B cell (primary cell): ENCODE measurements around the gene HTN1. TPM values are rescaled to one million over a fixed set of nuclear protein-coding genes. Genes with fewer than 3 reads are reported as not detected.
"Not testable (repeated sequence)": the region's sequence is repeated elsewhere in the genome, so short reads cannot be mapped to it uniquely, and the experiment has no call there.

Experiments used
- ATAC-seq: fragments of 200-7000 bp; cut with Tn5 transposase; one replicate; pipeline ENCODE4 v1.10.0; 2021; ENCODE audit warnings: low read depth, mild to moderate bottlenecking, moderate number of reproducible peaks, moderate library complexity
- CTCF ChIA-PET: fragments of 350-600 bp; sonication (Branson Sonifier 250); formaldehyde crosslinking; loops from one replicate; lab custom pipeline; 2021; ENCODE audit warnings: antibody characterized with exemption, inconsistent platforms; lab: Charles Lee
- POLR2A ChIA-PET: fragments of 350-600 bp; sonication (Branson Sonifier 250); formaldehyde crosslinking; loops from one replicate; lab custom pipeline; 2021; ENCODE audit warnings: antibody characterized with exemption; lab: Charles Lee
- DNase-seq: peaks from one replicate; pipeline ENCODE4 v3.0.0; 2013
- H2AFZ ChIP-seq: 2 replicates; pipeline ENCODE4 v1.6.1; 2012; ENCODE audit warnings: mild to moderate bottlenecking, low read depth, low read length; ENCODE audit not compliant: insufficient read depth, poor library complexity, severe bottlenecking
- H3K27ac ChIP-seq, 2 donors: 1 replicate in 1 of 2; 2 replicates in 1 of 2; pipeline ENCODE4 v1.5.1; 2012 to 2013; ENCODE audit warnings: low read length in 2 of 2, mild to moderate bottlenecking in 2 of 2, moderate library complexity in 1 of 2
- H3K27me3 ChIP-seq, 4 experiments: fragments of 200-600 bp in 1 of 4; sonication (generic) in 1 of 4; replicated peaks in 1 of 4; 1 replicate in 2 of 4; 2 replicates in 2 of 4; pipeline versions ENCODE4 v1.6.1 to v1.7.0; 2013 to 2016; ENCODE audit warnings: low read length in 3 of 4, mild to moderate bottlenecking in 2 of 4, mixed read lengths in 1 of 4, moderate library complexity in 1 of 4; ENCODE audit not compliant: insufficient read depth in 4 of 4, control insufficient read depth in 3 of 4; ENCODE audit errors: control extremely low read depth in 1 of 4
- H3K36me3 ChIP-seq, 2 experiments: replicated peaks in 1 of 2; 1 replicate in 1 of 2; 2 replicates in 1 of 2; pipeline versions ENCODE4 v1.6.1 to v1.7.1; 2013; ENCODE audit warnings: low read length in 1 of 2; ENCODE audit not compliant: insufficient read depth in 2 of 2, control insufficient read depth in 1 of 2; ENCODE audit errors: control extremely low read depth in 1 of 2, extremely low read depth in 1 of 2
- H3K4me1 ChIP-seq, 2 donors: fragments of 200-600 bp in 1 of 2; sonication (generic) in 1 of 2; 1 replicate in 1 of 2; 2 replicates in 1 of 2; pipeline versions ENCODE4 v1.5.1 to v1.6.1; 2013 to 2017; ENCODE audit warnings: low read length in 2 of 2; ENCODE audit not compliant: control insufficient read depth in 2 of 2, insufficient read depth in 2 of 2
- H3K4me2 ChIP-seq: replicated peaks from 2 replicates; pipeline ENCODE3; 2012; ENCODE audit warnings: mild to moderate bottlenecking, low read depth, low read length; ENCODE audit not compliant: poor library complexity, severe bottlenecking
- H3K4me3 ChIP-seq, 5 experiments: fragments of 200-600 bp in 1 of 5; sonication (generic) in 1 of 5; 1 replicate in 3 of 5; 2 replicates in 2 of 5; pipeline versions ENCODE4 v1.5.1 to v1.7.0; 2011 to 2016; ENCODE audit warnings: low read length in 4 of 5, mild to moderate bottlenecking in 4 of 5, low read depth in 2 of 5, control low read depth in 1 of 5, moderate library complexity in 1 of 5; ENCODE audit not compliant: insufficient read depth in 1 of 5; ENCODE audit errors: control extremely low read depth in 1 of 5, extremely low read depth in 1 of 5
- H3K79me2 ChIP-seq: fragments of 200-600 bp; sonication (generic); one replicate; pipeline ENCODE4 v1.6.0; 2016; ENCODE audit warnings: low read length; ENCODE audit not compliant: control insufficient read depth, insufficient read depth
- H3K9ac ChIP-seq: fragments of 200-600 bp; sonication (generic); 2 replicates; pipeline ENCODE4 v1.6.1; 2017; ENCODE audit warnings: mild to moderate bottlenecking, low read length, moderate library complexity
- H3K9me3 ChIP-seq, 3 donors: one replicate each; pipeline versions ENCODE4 v1.6.1 to v1.7.1; 2013; ENCODE audit warnings: low read length in 2 of 3; ENCODE audit not compliant: control insufficient read depth in 2 of 3, insufficient read depth in 1 of 3; ENCODE audit errors: control extremely low read depth in 1 of 3
- H4K20me1 ChIP-seq: 2 replicates; pipeline ENCODE4 v1.6.0; 2012; ENCODE audit warnings: mild to moderate bottlenecking, low read length; ENCODE audit not compliant: insufficient read depth, control insufficient read depth, poor library complexity, severe bottlenecking
- H3K27ac Mint-ChIP-seq: one replicate; pipeline ENCODE4 v1.8.0; 2021; ENCODE audit warnings: mixed read lengths
- H3K27me3 Mint-ChIP-seq: one replicate; pipeline ENCODE4 v1.8.0; 2021; ENCODE audit warnings: mixed read lengths
- H3K4me1 Mint-ChIP-seq: one replicate; pipeline ENCODE4 v1.8.0; 2021; ENCODE audit warnings: mixed read lengths
- H3K4me3 Mint-ChIP-seq: one replicate; pipeline ENCODE4 v1.8.0; 2021; ENCODE audit warnings: mixed read lengths
- H3K9me3 Mint-ChIP-seq: one replicate; pipeline ENCODE4 v1.8.0; 2022; ENCODE audit warnings: mixed read lengths; ENCODE audit not compliant: insufficient read depth
- EZH2 ChIP-seq: IDR thresholded peaks from 2 replicates; pipeline ENCODE4 v1.6.1; 2012; ENCODE audit warnings: borderline replicate concordance, low read depth, mild to moderate bottlenecking, moderate library complexity, low read length; ENCODE audit not compliant: insufficient read depth, poor library complexity, severe bottlenecking
- WGBS: methylation state at CpG from one replicate; pipeline ENCODE4 v1.1.5; 2013; ENCODE audit warnings: missing lambda C conversion rate; ENCODE audit not compliant: insufficient coverage; 5-methylcytosine and 5-hydroxymethylcytosine counted together
- intact Hi-C: fragments of 100-400 bp; cut with micrococcal nuclease; formaldehyde crosslinking; loops from one replicate; pipeline ENCODE4 v1.10.0; 2022
- polyA plus RNA-seq: library from polyadenylated mRNA; depleted of rRNA; stranded (reverse); fragments of >200 nt; gene quantifications from 2 replicates; pipeline ENCODE4 v1.2.3, GENCODE V29; 2012
- total RNA-seq, 2 donors: library from RNA; stranded (reverse); fragments of 120-200 nt in 1 of 2; gene quantifications; 1 replicate in 1 of 2; 2 replicates in 1 of 2; pipeline versions ENCODE4 v1.2.3 to v1.2.4, GENCODE V29; 2013 to 2022
- TF ChIP-seq, protein P1 (sequence below): fragments of 200-600 bp; IDR thresholded peaks from one replicate; pipeline ENCODE4 v1.8.0; 2022; ENCODE audit warnings: antibody characterized with exemption, mild to moderate bottlenecking

The HTN1 gene
- total and polyA plus RNA-seq, 2 donors (not counting 1 experiment from before 2014, with no cell fraction given), result not detected

- Histone ChIP-seq H3K27me3 (no peaks in the 10 kb centered on the region), H3K27ac (no peak overlapping the region), H3K9ac (no peak overlapping the region), H3K4me3 (no peak overlapping the region), H3K4me1 (no peaks in the 10 kb centered on the region), H3K4me2 (no peak overlapping the region), H2AFZ (no peak overlapping the region), H3K36me3 (no peaks in the 10 kb centered on the region), H4K20me1 (no peaks in the 10 kb centered on the region), H3K79me2 (no peaks in the 10 kb centered on the region), H3K9me3 (no peaks in the 10 kb centered on the region)
- Mint-ChIP-seq H3K9me3 (no peaks in the 10 kb centered on the region), H3K4me1 (no peaks in the 10 kb centered on the region), H3K27me3 (no peaks in the 10 kb centered on the region), H3K27ac (no peak overlapping the region), H3K4me3 (no peak overlapping the region)
- ATAC-seq, result no peak
- ChIA-PET CTCF (no interaction called here), POLR2A (no interaction called here)
- intact Hi-C loops, result no loop called here
- no peak for DNase-seq
- TF ChIP-seq, protein P1, sequence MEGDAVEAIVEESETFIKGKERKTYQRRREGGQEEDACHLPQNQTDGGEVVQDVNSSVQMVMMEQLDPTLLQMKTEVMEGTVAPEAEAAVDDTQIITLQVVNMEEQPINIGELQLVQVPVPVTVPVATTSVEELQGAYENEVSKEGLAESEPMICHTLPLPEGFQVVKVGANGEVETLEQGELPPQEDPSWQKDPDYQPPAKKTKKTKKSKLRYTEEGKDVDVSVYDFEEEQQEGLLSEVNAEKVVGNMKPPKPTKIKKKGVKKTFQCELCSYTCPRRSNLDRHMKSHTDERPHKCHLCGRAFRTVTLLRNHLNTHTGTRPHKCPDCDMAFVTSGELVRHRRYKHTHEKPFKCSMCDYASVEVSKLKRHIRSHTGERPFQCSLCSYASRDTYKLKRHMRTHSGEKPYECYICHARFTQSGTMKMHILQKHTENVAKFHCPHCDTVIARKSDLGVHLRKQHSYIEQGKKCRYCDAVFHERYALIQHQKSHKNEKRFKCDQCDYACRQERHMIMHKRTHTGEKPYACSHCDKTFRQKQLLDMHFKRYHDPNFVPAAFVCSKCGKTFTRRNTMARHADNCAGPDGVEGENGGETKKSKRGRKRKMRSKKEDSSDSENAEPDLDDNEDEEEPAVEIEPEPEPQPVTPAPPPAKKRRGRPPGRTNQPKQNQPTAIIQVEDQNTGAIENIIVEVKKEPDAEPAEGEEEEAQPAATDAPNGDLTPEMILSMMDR, result no peak
- no peak for TF ChIP-seq EZH2
Measured at GRCh38 chr4:70002507-70002906, 47.7 kb upstream of the HTN1 start.

DNA sequence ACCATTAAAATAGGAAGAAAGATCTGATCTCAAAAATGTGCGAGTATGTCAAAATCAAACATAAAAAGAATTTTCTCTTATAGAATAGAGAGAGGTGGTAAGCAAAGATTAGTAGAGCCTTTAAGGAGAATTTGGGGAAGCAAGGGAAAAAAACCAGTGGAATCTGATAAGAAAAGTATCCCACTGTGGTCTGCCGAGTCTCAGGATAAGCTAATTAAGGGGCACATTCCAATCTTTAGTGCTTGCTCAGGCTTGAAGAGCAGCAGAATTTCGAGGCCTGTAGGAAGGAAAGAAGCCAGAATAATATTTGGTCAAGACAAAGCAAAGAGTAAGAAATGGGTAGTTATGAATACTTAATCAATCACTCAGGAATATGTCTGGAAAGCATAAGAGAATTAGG lies 41.5 kb upstream of the HTN1 start:
- H3K36me3 ChIP-seq, result no peaks in the 10 kb centered on the region
- H3K4me3 ChIP-seq, result no peak overlapping the region
- no peak overlapping the region for H3K27ac Mint-ChIP-seq
- no peaks in the 10 kb centered on the region for H3K4me1 ChIP-seq
- H3K27me3 ChIP-seq, result no peaks in the 10 kb centered on the region
- 80% methylated on average over 1 of the region's 3 CpGs for WGBS
- H3K27me3 Mint-ChIP-seq, result no peaks in the 10 kb centered on the region
- intact Hi-C loops, result no loop called here
- no peaks in the 10 kb centered on the region for H3K79me2 ChIP-seq
- H2AFZ ChIP-seq, result no peak overlapping the region
- peaks cover 0 to 2% (median 0%) of the 10 kb centered on the region in 3 donors for H3K9me3 ChIP-seq
- H3K27ac ChIP-seq, result no peak overlapping the region
- CTCF ChIA-PET, result no interaction called here
- H3K4me3 Mint-ChIP-seq, result no peak overlapping the region
- no peak for ATAC-seq
- TF ChIP-seq, protein P1, result no peak
- no peak for TF ChIP-seq EZH2
- no peaks in the 10 kb centered on the region for H3K4me1 Mint-ChIP-seq
- H3K4me2 ChIP-seq, result no peak overlapping the region
- no peaks in the 10 kb centered on the region for H3K9me3 Mint-ChIP-seq
- no peaks in the 10 kb centered on the region for H4K20me1 ChIP-seq
- no peak for DNase-seq
- POLR2A ChIA-PET, result no interaction called here
- H3K9ac ChIP-seq, result no peak overlapping the region

DNA sequence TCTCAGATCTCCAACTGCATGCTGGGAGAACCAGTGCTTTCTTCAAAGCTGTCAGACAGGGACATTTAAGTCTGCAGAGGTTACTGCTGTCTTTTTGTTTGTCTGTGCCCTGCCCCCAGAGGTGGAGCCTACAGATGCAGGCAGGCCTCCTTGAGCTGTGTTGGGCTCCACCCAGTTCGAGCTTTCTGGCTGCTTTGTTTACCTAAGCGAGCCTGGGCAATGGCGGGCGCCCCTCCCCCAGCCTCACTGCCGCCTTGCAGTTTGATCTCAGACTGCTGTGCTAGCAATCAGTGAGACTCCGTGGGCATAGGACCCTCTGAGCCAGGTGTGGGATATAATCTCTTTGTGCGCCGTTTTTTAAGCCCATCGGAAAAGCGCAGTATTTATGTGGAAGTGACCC lies 31.2 kb upstream of the HTN1 start:
- H2AFZ ChIP-seq, H3K36me3 ChIP-seq, CTCF ChIA-PET, H4K20me1 ChIP-seq, H3K79me2 ChIP-seq, H3K4me1 ChIP-seq, H3K27me3 ChIP-seq, H3K4me3 Mint-ChIP-seq, H3K9ac ChIP-seq, H3K27me3 Mint-ChIP-seq, intact Hi-C loops, H3K9me3 Mint-ChIP-seq, H3K4me1 Mint-ChIP-seq, H3K4me2 ChIP-seq, H3K27ac Mint-ChIP-seq, ATAC-seq, H3K27ac ChIP-seq, H3K9me3 ChIP-seq, POLR2A ChIA-PET, DNase-seq, H3K4me3 ChIP-seq: not testable (repeated sequence)
- 100% methylated on average over 2 of the region's 10 CpGs for WGBS
